ENCODE measurements around the gene TMEM273.

The TMEM273 gene

GRCh38 chr10:49223205-49223604 lies 35.0 kb upstream of the TMEM273 start:
- H3K4me1 ChIP-seq (ENCODE audit: control insufficient read depth, insufficient read depth, low read length, poor library complexity, severe bottlenecking) = no peaks in the 10 kb centered on the region
- no peaks in the 10 kb centered on the region for H3K9me3 ChIP-seq (ENCODE audit: control insufficient read depth, low read length)
- H3K4me3 ChIP-seq (ENCODE audit: insufficient read depth, low read depth, low read length, poor library complexity, severe bottlenecking) = no peak overlapping the region
- H3K27ac ChIP-seq (ENCODE audit: insufficient read depth, low read length, poor library complexity, severe bottlenecking) = no peak overlapping the region
- H3K36me3 ChIP-seq (ENCODE audit: control insufficient read depth, insufficient read depth, low read length) = no peaks in the 10 kb centered on the region
- H3K27me3 ChIP-seq (replicated peaks; ENCODE audit: control insufficient read depth, insufficient read depth, low read length, poor library complexity, severe bottlenecking) = no peaks in the 10 kb centered on the region
- DNase-seq = no peak

GRCh38 chr10:49222170-49222569 lies 34.0 kb upstream of the TMEM273 start:
- Histone ChIP-seq H3K36me3 (ENCODE audit: control insufficient read depth, insufficient read depth, low read length) (no peaks in the 10 kb centered on the region), H3K27me3 (replicated peaks; ENCODE audit: control insufficient read depth, insufficient read depth, low read length, poor library complexity, severe bottlenecking) (no peaks in the 10 kb centered on the region), H3K4me3 (ENCODE audit: insufficient read depth, low read depth, low read length, poor library complexity, severe bottlenecking) (no peak overlapping the region), H3K27ac (ENCODE audit: insufficient read depth, low read length, poor library complexity, severe bottlenecking) (no peak overlapping the region), H3K4me1 (ENCODE audit: control insufficient read depth, insufficient read depth, low read length, poor library complexity, severe bottlenecking) (no peaks in the 10 kb centered on the region), H3K9me3 (ENCODE audit: control insufficient read depth, low read length) (no peaks in the 10 kb centered on the region)
- DNase-seq = no peak

- DNase-seq = no peak
- no peaks in the 10 kb centered on the region for H3K4me1 ChIP-seq (ENCODE audit: control insufficient read depth, insufficient read depth, low read length, poor library complexity, severe bottlenecking)
- no peaks in the 10 kb centered on the region for H3K9me3 ChIP-seq (ENCODE audit: control insufficient read depth, low read length)
- no peak overlapping the region for H3K27ac ChIP-seq (ENCODE audit: insufficient read depth, low read length, poor library complexity, severe bottlenecking)
- no peak overlapping the region for H3K4me3 ChIP-seq (ENCODE audit: insufficient read depth, low read depth, low read length, poor library complexity, severe bottlenecking)
- H3K36me3 ChIP-seq (ENCODE audit: control insufficient read depth, insufficient read depth, low read length) = no peaks in the 10 kb centered on the region
- H3K27me3 ChIP-seq (replicated peaks; ENCODE audit: control insufficient read depth, insufficient read depth, low read length, poor library complexity, severe bottlenecking) = no peaks in the 10 kb centered on the region
These were observed 32.5 kb upstream of the TMEM273 start for GRCh38 chr10:49220679-49221078.

GRCh38 chr10:49220031-49220430 lies 31.8 kb upstream of the TMEM273 start:
- no peaks in the 10 kb centered on the region for H3K9me3 ChIP-seq (ENCODE audit: control insufficient read depth, low read length)
- no peak overlapping the region for H3K27ac ChIP-seq (ENCODE audit: insufficient read depth, low read length, poor library complexity, severe bottlenecking)
- H3K4me1 ChIP-seq (ENCODE audit: control insufficient read depth, insufficient read depth, low read length, poor library complexity, severe bottlenecking) = no peaks in the 10 kb centered on the region
- no peaks in the 10 kb centered on the region for H3K36me3 ChIP-seq (ENCODE audit: control insufficient read depth, insufficient read depth, low read length)
- no peak overlapping the region for H3K4me3 ChIP-seq (ENCODE audit: insufficient read depth, low read depth, low read length, poor library complexity, severe bottlenecking)
- no peak for DNase-seq
- no peaks in the 10 kb centered on the region for H3K27me3 ChIP-seq (replicated peaks; ENCODE audit: control insufficient read depth, insufficient read depth, low read length, poor library complexity, severe bottlenecking)

- no peaks in the 10 kb centered on the region for H3K36me3 ChIP-seq (ENCODE audit: control insufficient read depth, insufficient read depth, low read length)
- H3K4me3 ChIP-seq (ENCODE audit: insufficient read depth, low read depth, low read length, poor library complexity, severe bottlenecking) = no peak overlapping the region
- H3K27me3 ChIP-seq (replicated peaks; ENCODE audit: control insufficient read depth, insufficient read depth, low read length, poor library complexity, severe bottlenecking) = no peaks in the 10 kb centered on the region
- H3K27ac ChIP-seq (ENCODE audit: insufficient read depth, low read length, poor library complexity, severe bottlenecking) = no peak overlapping the region
- DNase-seq = no peak
- H3K9me3 ChIP-seq (ENCODE audit: control insufficient read depth, low read length) = no peaks in the 10 kb centered on the region
- H3K4me1 ChIP-seq (ENCODE audit: control insufficient read depth, insufficient read depth, low read length, poor library complexity, severe bottlenecking) = no peaks in the 10 kb centered on the region
These were observed 31.1 kb upstream of the TMEM273 start for GRCh38 chr10:49219248-49219647.

GRCh38 chr10:49218480-49218879 lies 30.3 kb upstream of the TMEM273 start:
- Histone ChIP-seq H3K27me3 (replicated peaks; ENCODE audit: control insufficient read depth, insufficient read depth, low read length, poor library complexity, severe bottlenecking) (no peaks in the 10 kb centered on the region), H3K4me1 (ENCODE audit: control insufficient read depth, insufficient read depth, low read length, poor library complexity, severe bottlenecking) (no peaks in the 10 kb centered on the region)
- no peak for DNase-seq

GRCh38 chr10:49217645-49218044 lies 29.5 kb upstream of the TMEM273 start:
- Histone ChIP-seq H3K27ac (ENCODE audit: insufficient read depth, low read length, poor library complexity, severe bottlenecking) (no peak overlapping the region), H3K27me3 (replicated peaks; ENCODE audit: control insufficient read depth, insufficient read depth, low read length, poor library complexity, severe bottlenecking) (no peaks in the 10 kb centered on the region), H3K36me3 (ENCODE audit: control insufficient read depth, insufficient read depth, low read length) (no peaks in the 10 kb centered on the region), H3K4me1 (ENCODE audit: control insufficient read depth, insufficient read depth, low read length, poor library complexity, severe bottlenecking) (no peaks in the 10 kb centered on the region), H3K4me3 (ENCODE audit: insufficient read depth, low read depth, low read length, poor library complexity, severe bottlenecking) (no peak overlapping the region), H3K9me3 (ENCODE audit: control insufficient read depth, low read length) (no peaks in the 10 kb centered on the region)
- DNase-seq = no peak

More at GRCh38 chr10:49218480-49218879, 30.3 kb upstream of the TMEM273 start:
- no peak overlapping the region for H3K4me3 ChIP-seq (ENCODE audit: insufficient read depth, low read depth, low read length, poor library complexity, severe bottlenecking)
- H3K9me3 ChIP-seq (ENCODE audit: control insufficient read depth, low read length) = no peaks in the 10 kb centered on the region
- H3K36me3 ChIP-seq (ENCODE audit: control insufficient read depth, insufficient read depth, low read length) = no peaks in the 10 kb centered on the region
- no peak overlapping the region for H3K27ac ChIP-seq (ENCODE audit: insufficient read depth, low read length, poor library complexity, severe bottlenecking)

- Histone ChIP-seq H3K9me3 (ENCODE audit: control insufficient read depth, low read length) (no peaks in the 10 kb centered on the region), H3K36me3 (ENCODE audit: control insufficient read depth, insufficient read depth, low read length) (no peaks in the 10 kb centered on the region), H3K4me1 (ENCODE audit: control insufficient read depth, insufficient read depth, low read length, poor library complexity, severe bottlenecking) (no peaks in the 10 kb centered on the region), H3K27me3 (replicated peaks; ENCODE audit: control insufficient read depth, insufficient read depth, low read length, poor library complexity, severe bottlenecking) (no peaks in the 10 kb centered on the region), H3K4me3 (ENCODE audit: insufficient read depth, low read depth, low read length, poor library complexity, severe bottlenecking) (no peak overlapping the region), H3K27ac (ENCODE audit: insufficient read depth, low read length, poor library complexity, severe bottlenecking) (no peak overlapping the region)
- no peak for DNase-seq
These were observed 25.0 kb upstream of the TMEM273 start for GRCh38 chr10:49213211-49213610.

- Histone ChIP-seq H3K27me3 (replicated peaks; ENCODE audit: control insufficient read depth, insufficient read depth, low read length, poor library complexity, severe bottlenecking) (no peaks in the 10 kb centered on the region), H3K9me3 (ENCODE audit: control insufficient read depth, low read length) (no peaks in the 10 kb centered on the region), H3K27ac (ENCODE audit: insufficient read depth, low read length, poor library complexity, severe bottlenecking) (no peak overlapping the region), H3K4me1 (ENCODE audit: control insufficient read depth, insufficient read depth, low read length, poor library complexity, severe bottlenecking) (no peaks in the 10 kb centered on the region), H3K4me3 (ENCODE audit: insufficient read depth, low read depth, low read length, poor library complexity, severe bottlenecking) (no peak overlapping the region), H3K36me3 (ENCODE audit: control insufficient read depth, insufficient read depth, low read length) (no peaks in the 10 kb centered on the region)
- DNase-seq = no peak
These were observed 24.6 kb upstream of the TMEM273 start for GRCh38 chr10:49212783-49213182.

GRCh38 chr10:49212076-49212475 lies 23.9 kb upstream of the TMEM273 start:
- no peaks in the 10 kb centered on the region for H3K27me3 ChIP-seq (replicated peaks; ENCODE audit: control insufficient read depth, insufficient read depth, low read length, poor library complexity, severe bottlenecking)
- H3K4me1 ChIP-seq (ENCODE audit: control insufficient read depth, insufficient read depth, low read length, poor library complexity, severe bottlenecking) = no peaks in the 10 kb centered on the region
- no peak for DNase-seq
- H3K36me3 ChIP-seq (ENCODE audit: control insufficient read depth, insufficient read depth, low read length) = no peaks in the 10 kb centered on the region
- H3K9me3 ChIP-seq (ENCODE audit: control insufficient read depth, low read length) = no peaks in the 10 kb centered on the region
- H3K27ac ChIP-seq (ENCODE audit: insufficient read depth, low read length, poor library complexity, severe bottlenecking) = no peak overlapping the region
- H3K4me3 ChIP-seq (ENCODE audit: insufficient read depth, low read depth, low read length, poor library complexity, severe bottlenecking) = no peak overlapping the region

GRCh38 chr10:49208996-49209395 lies 20.8 kb upstream of the TMEM273 start:
- no peak for DNase-seq
- Histone ChIP-seq H3K36me3 (ENCODE audit: control insufficient read depth, insufficient read depth, low read length) (no peaks in the 10 kb centered on the region), H3K4me1 (ENCODE audit: control insufficient read depth, insufficient read depth, low read length, poor library complexity, severe bottlenecking) (no peaks in the 10 kb centered on the region)

More at GRCh38 chr10:49208996-49209395, 20.8 kb upstream of the TMEM273 start:
- no peak overlapping the region for H3K27ac ChIP-seq (ENCODE audit: insufficient read depth, low read length, poor library complexity, severe bottlenecking)
- no peaks in the 10 kb centered on the region for H3K27me3 ChIP-seq (replicated peaks; ENCODE audit: control insufficient read depth, insufficient read depth, low read length, poor library complexity, severe bottlenecking)
- H3K4me3 ChIP-seq (ENCODE audit: insufficient read depth, low read depth, low read length, poor library complexity, severe bottlenecking) = no peak overlapping the region
- H3K9me3 ChIP-seq (ENCODE audit: control insufficient read depth, low read length) = no peaks in the 10 kb centered on the region

Measured in effector memory CD4-positive, alpha-beta T cell (primary cell).